Stimulated activated naive CD4-positive, alpha-beta T cell (primary cell): ENCODE data around the gene PFDN1.

Source experiments
- DNase-seq, 6 experiments: peaks; one replicate each; lab custom pipeline; 2025; lab: John Stamatoyannopoulos, UW

The PFDN1 gene

GRCh38 chr5:140296289-140296688 is 6.6 kb downstream of the PFDN1 start:
- no peak for DNase-seq

GRCh38 chr5:140295414-140295813 is 7.5 kb downstream of the PFDN1 start:
- DNase-seq, result peak in 1 of 6 experiments; percentile 10

- no peak for DNase-seq
Measured at GRCh38 chr5:140294753-140295152, 8.1 kb downstream of the PFDN1 start.

DNA sequence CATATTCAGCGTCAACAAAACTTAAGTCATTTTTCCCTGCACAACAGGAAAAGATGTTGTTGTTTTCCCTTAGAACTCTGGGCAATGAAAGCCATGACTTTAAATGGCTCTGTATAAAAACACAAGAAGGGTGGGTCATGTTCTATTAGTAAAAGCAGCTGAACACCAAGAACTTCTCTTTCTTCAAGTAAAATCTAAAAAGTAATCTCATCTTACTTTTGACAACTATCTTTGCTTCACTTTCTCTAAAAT is 9.1 kb downstream of the PFDN1 start:
- DNase-seq, result no peak

DNA sequence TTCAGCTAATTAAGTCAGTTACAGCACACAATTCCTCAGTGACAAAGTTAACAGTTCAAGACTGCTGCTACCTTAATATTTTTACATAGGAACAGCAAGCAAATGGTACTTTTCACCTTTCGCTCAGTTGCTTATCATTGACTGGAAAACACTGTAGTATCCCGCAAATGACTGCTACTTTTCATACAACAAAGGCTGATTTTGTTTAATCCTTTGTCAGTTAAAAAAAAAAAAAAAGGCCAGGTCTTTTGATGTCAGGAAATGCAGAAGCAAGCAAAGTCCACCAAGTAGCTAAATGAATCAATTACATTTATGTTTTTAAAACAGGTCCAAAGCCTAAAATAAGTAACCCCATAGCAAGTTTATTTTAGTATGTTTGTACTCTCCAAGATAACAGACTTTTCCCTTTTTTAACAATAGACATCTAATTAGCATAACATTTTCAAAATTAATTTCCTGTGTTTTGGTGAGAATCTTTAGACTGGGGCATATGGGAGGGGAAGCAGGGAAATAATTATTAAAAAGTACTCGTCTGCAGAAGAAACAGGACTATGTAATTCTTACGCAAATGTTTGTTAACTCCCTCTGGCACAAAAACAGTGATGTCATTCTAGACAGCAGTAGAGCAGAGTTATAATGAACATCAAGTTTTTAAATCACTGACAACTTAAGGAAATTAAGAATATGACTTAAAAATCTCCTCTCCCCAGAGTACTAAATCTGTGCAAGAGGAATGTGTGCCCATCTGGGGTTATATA is 9.6 kb downstream of the PFDN1 start:
- DNase-seq, result peak in 3 of 6 experiments; percentile 10 to 30 (median 23)

GRCh38 chr5:140292212-140293036 is 10.5 kb downstream of the PFDN1 start:
- no peak for DNase-seq

- no peak for DNase-seq
Measured at GRCh38 chr5:140287801-140288521, 14.9 kb downstream of the PFDN1 start.

GRCh38 chr5:140286424-140286823 is 16.5 kb downstream of the PFDN1 start:
- no peak for DNase-seq

GRCh38 chr5:140284013-140284412 is 18.9 kb downstream of the PFDN1 start:
- DNase-seq, result no peak

GRCh38 chr5:140282266-140282665 is 20.6 kb downstream of the PFDN1 start:
- no peak for DNase-seq

- no peak for DNase-seq
Measured at GRCh38 chr5:140275837-140276236, 27.1 kb downstream of the PFDN1 start.

DNA sequence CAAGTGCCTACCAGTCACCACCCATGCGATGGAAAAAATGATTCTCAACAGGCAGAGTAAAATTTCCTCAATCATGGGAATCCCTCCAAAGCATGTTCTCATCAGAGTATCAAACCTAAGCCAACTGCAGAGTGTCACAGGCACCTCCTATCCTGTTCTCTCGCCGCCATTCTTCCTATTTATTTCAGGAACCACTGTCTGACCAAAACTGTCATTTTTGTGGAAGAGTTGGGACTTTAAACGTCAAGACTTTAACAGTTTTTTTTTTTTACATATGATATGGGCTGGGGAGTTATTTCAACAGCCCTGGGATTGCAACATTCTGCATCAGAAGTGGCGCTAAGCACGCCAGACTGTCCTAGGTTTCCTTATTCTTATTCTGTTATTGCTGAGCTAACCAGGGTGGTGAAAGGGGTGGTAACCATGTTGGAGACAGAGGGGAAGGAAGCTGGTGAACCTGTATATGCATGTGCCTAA is 29.5 kb downstream of the PFDN1 start:
- no peak for DNase-seq

DNA sequence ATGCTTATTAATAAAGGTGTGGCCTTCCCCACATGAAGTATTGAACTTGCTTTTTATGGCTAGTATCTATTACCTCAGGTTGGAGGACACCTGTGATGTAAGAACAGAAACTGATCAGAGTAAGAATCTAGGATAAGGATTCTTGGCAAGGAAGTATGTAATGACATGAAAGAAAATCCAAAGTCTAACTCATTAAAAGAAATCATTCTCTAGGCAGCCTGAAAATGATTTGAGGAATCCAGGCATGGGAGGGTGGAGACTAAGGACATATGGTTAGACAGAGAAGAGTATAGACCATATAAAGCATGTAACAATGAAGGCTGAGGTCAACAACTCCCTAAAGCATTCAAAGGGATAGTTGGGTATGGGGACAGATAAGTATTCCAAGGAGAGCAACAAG is 32.9 kb downstream of the PFDN1 start:
- DNase-seq, result no peak

- no peak for DNase-seq
Measured at GRCh38 chr5:140267559-140268018, 35.3 kb downstream of the PFDN1 start.

GRCh38 chr5:140267201-140267540 is 35.7 kb downstream of the PFDN1 start:
- DNase-seq, result peak in 1 of 6 experiments; percentile 16

GRCh38 chr5:140266471-140267200 is 36.3 kb downstream of the PFDN1 start:
- DNase-seq, result peak in 2 of 6 experiments; percentile 16 to 26

GRCh38 chr5:140265845-140266244 is 37.1 kb downstream of the PFDN1 start:
- DNase-seq, result no peak

GRCh38 chr5:140262839-140263238 is 40.1 kb downstream of the PFDN1 start:
- DNase-seq, result no peak

GRCh38 chr5:140262221-140262620 is 40.7 kb downstream of the PFDN1 start:
- DNase-seq, result no peak

DNA sequence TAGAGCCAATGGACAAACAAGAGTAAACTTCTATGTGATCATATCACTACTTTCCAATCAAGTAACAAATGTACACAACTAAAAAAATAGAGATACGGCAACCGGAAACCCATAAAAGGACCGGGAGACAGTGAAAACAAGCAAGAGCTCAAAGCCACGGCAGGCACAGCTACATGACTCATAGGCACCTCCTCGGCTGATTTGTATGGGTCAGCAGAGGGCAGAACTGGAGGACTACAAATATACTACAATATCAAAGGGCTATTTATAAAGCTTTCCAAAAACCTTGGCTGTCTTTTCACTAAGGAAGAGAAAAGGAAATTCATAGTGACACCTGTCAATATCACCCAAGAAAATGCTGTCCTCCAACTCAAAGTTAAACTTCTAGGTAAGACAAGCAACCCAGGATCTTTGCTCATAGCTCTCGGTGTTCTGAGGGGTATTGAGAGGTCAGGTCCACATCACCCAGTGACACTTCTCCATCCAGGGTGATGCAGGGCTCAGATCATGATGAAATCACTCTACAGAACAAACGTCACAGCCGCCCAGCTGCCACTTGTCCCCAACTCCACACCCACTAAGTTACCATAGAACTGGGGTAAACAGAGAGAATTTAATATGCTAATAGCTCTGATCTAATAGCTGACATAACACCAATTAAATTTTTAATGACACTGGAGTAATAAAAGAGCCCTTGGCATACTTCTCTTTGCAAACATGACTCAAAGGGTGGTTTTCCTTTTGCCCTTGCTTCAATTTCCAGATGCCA is 41.3 kb downstream of the PFDN1 start:
- no peak for DNase-seq

- no peak for DNase-seq
Measured at GRCh38 chr5:140260089-140260656, 42.7 kb downstream of the PFDN1 start.
